Measurements from ENCODE around the gene STKLD1. TPM values are rescaled to one million over a fixed set of nuclear protein-coding genes. Genes with fewer than 3 reads are reported as not detected.
"Not testable (repeated sequence)": the region's sequence is repeated elsewhere in the genome, so short reads cannot be mapped to it uniquely, and the experiment has no call there.

Gene STKLD1
- total RNA-seq = 0.32 and 2.6 TPM in 2 replicates

DNA sequence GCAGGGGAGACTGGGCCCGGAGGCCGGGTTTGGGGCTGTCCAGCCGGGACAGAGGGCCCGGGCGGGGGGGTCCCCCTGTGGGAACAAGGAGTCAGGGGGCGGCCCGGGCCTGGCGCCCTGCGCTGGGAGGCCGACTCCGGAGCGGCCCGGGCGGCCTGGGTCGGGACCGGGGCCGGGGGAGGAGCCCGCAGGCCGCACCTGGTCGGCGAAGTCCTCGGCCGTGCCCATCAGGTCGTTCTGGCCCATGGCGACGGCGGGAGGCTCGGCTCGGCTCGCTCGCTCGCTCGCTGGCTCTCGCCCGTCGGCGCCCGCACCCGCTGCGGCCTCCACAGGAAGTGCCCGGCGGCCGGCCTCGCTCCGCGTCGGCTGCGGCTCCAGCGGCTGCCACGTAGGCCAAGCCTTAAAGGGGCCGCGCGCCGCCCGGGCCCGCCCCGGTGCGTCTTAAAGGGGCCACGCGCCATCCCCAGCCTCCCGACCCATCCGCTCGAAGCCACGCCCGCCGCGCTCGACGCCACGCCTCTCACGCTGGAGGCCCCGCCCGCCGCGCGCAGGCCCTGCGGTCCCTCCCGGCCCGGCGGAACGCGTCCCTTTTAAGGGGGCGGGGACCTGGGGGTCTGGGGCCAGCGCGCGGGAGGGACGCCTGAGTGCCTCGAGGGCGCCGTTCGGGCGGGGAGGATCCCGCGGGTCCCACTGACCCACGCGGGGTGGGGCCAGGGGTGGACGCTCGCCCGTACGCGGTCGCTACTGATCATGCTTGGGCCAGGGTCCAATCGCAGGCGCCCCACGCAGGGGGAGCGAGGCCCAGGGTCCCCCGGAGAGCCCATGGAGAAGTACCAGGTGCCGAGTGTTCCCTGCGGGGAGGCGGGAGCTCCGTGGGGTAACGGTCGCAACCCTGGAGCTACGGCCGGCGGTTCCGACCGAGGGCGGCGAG is at the start of gene STKLD1, which contains the start of gene SURF4:
Gene STKLD1, plus strand, starts transcription at position 643 of the 931 bp plus-strand sequence. Its CDS starts 108 bp downstream, at position 751.
Gene SURF4, minus strand, starts transcription at position 337 of the 931 bp plus-strand sequence. Its CDS starts 91 bp downstream, at position 246.
- H3K4me3 ChIP-seq (ENCODE audit: low read depth, low read length) = peak within 1 kb of the TSS; percentile 89
- DNase-seq (ENCODE audit: low read depth) = peak; percentile 98
- TF ChIP-seq, protein P1, sequence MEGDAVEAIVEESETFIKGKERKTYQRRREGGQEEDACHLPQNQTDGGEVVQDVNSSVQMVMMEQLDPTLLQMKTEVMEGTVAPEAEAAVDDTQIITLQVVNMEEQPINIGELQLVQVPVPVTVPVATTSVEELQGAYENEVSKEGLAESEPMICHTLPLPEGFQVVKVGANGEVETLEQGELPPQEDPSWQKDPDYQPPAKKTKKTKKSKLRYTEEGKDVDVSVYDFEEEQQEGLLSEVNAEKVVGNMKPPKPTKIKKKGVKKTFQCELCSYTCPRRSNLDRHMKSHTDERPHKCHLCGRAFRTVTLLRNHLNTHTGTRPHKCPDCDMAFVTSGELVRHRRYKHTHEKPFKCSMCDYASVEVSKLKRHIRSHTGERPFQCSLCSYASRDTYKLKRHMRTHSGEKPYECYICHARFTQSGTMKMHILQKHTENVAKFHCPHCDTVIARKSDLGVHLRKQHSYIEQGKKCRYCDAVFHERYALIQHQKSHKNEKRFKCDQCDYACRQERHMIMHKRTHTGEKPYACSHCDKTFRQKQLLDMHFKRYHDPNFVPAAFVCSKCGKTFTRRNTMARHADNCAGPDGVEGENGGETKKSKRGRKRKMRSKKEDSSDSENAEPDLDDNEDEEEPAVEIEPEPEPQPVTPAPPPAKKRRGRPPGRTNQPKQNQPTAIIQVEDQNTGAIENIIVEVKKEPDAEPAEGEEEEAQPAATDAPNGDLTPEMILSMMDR (IDR thresholded peaks at IDR 0.05; ENCODE audit: insufficient read depth, low read depth, low read length) = no peak

DNA sequence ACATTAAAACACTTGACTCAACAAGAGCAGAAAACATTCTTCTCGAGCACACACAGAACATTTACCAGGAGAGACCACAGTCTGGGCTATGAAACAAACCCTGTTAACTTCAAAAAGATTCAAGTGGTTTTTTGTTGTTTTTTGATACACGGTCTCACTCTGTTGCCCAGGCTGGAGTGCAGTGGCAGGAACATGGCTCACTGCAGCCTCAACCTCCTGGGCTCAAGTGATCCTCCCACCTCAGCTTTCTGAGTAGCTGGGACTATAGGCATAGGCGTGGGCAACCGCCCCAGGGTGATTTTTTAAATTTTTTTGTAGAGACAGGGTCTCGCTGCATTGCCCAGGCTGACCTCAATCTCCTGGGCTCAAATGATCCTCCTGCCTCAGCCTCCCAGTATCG is 49.1 kb upstream of the STKLD1 start:
- H3K4me3 ChIP-seq (ENCODE audit: low read depth, low read length); DNase-seq (ENCODE audit: low read depth): not testable (repeated sequence)

DNA sequence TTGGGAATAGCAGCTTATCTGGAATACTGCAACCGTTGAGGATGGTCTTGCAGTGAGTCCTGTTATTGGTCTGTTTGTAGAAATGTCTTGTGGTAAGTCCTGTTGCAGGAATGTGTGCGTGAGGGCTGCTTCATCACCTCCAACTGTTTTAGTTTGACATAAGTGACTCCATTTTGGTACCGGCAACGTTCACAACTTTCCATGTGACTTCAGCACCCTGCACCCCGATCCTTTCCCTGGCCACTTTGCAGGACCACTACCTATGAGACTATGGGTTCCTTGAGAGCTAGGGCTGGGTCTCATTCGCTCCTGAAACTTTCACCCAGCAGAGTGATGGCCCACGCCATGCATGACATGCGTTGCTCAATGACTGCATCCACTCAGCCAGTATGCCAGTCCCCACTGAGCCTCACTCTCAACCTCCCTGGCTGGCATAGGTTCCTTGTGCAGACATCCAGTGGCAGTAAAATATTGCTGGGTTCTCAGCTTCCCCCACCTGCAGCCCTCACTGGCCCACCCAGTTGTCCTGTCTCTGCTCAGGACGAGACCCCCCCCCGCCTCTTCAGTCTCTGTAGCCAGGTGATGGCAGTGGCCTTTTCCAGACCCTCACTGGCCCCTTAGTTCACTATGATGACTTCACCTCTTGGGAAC is 48.2 kb upstream of the STKLD1 start:
- TF ChIP-seq, protein P1 (IDR thresholded peaks at IDR 0.05; ENCODE audit: insufficient read depth, low read depth, low read length) = no peak
- DNase-seq (ENCODE audit: low read depth) = no peak
- H3K4me3 ChIP-seq (ENCODE audit: low read depth, low read length) = no peak overlapping the region

DNA sequence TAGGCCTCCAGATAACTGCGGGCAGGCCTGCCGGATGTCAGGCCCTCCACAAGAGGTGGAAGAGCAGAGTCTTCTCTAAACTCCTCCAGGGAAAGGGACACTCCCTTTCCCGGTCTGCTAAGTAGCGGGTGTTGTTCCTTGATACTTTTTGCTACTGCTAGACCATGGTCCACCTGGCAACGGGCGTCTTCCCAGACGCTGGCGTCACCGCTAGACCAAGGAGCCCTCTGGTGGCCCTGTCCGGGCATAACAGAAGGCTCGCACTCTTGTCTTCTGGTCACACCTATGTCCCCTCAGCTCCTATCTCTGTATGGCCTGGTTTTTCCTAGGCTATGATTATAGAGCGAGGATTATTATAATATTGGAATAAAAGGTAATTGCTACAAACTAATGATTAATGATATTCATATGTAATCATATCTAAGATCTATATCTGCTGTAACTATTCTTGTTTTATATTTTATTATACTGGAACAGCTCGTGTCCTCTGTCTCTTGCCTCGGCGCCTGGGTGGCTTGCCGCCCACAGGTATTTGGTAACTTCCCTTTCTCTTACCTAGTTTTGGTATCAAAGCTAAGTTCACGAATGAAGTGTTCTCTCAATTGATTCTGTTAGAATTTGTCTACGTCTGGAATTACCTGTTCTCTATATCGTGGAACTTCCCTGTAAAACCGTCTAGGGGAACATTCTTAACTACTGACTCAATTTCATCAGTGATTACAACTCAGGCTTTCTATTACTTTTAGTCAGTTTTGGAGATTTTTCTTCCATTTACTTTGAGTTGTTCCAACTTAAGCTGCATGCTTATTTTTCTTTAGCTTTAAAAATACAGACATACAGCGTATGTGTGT is 46.6 kb upstream of the STKLD1 start:
- not testable (repeated sequence) for H3K4me3 ChIP-seq (ENCODE audit: low read depth, low read length); DNase-seq (ENCODE audit: low read depth)
- TF ChIP-seq, protein P1 (IDR thresholded peaks at IDR 0.05; ENCODE audit: insufficient read depth, low read depth, low read length) = peak; percentile 55

DNA sequence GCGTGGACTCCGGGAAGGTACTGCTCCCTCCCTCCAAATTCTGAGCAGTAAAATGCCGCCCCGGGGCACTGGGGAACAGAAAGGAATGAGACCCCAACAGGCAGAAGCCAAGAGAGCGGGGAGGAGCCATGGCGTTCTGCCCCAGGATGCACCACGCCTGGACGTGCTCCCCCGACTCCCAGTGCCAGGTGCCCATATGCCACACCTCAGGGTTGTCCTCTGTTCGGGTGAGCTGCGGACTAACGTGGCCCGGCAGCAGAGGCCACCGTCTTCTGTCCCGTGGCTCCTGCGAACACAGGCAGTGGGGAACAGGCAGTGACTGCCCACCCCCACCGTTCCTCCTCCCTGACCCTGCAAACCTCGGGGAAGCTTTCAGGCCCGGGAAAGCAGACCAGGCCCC is 44.9 kb upstream of the STKLD1 start:
- no peak for DNase-seq (ENCODE audit: low read depth)
- TF ChIP-seq, protein P1 (IDR thresholded peaks at IDR 0.05; ENCODE audit: insufficient read depth, low read depth, low read length) = no peak

DNA sequence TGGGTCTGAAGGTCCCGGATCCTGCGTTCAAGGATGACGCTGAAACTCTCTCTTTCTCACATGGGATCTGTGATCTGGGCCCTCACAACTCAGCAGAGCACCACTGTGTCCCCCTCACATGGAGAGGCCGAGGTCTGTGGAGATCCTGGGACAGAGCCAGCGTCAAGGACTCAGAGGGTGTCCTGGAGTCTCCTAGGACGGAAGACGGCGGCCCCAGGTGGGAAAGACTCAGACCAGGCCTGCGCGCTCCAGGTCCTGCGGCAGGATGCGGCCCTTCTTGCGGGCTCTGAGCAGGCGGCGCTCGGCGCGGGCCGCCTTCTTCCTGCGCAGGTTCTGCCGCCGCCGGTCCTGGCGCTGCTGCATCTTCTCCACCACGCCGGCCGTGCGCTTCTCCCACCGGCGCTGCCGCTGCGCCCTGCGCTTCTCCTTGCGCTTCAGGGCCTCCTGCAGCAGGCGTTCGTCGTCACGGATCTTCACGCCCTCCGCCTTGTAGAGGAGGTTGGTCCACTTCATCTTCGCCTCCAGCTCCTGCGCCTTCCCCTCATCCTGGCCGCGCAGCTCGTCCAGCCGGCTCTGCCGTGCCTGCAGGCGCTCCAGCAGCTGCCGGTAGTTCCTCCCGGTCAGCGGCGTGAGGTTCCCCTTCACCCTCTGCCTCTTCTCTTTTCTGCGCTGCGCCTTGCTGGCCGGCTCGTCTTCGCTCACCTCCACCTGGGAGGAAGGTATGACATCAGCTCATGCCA is 44.4 kb upstream of the STKLD1 start:
- no peak for DNase-seq (ENCODE audit: low read depth)
- TF ChIP-seq, protein P1 (IDR thresholded peaks at IDR 0.05; ENCODE audit: insufficient read depth, low read depth, low read length) = no peak
- no peak overlapping the region for H3K4me3 ChIP-seq (ENCODE audit: low read depth, low read length)

More for the DNA sequence above, 44.9 kb upstream of the STKLD1 start:
- no peak overlapping the region for H3K4me3 ChIP-seq (ENCODE audit: low read depth, low read length)

All from fibroblast of villous mesenchyme (primary cell).